ENCODE data around the gene CNTLN.

The CNTLN gene

DNA sequence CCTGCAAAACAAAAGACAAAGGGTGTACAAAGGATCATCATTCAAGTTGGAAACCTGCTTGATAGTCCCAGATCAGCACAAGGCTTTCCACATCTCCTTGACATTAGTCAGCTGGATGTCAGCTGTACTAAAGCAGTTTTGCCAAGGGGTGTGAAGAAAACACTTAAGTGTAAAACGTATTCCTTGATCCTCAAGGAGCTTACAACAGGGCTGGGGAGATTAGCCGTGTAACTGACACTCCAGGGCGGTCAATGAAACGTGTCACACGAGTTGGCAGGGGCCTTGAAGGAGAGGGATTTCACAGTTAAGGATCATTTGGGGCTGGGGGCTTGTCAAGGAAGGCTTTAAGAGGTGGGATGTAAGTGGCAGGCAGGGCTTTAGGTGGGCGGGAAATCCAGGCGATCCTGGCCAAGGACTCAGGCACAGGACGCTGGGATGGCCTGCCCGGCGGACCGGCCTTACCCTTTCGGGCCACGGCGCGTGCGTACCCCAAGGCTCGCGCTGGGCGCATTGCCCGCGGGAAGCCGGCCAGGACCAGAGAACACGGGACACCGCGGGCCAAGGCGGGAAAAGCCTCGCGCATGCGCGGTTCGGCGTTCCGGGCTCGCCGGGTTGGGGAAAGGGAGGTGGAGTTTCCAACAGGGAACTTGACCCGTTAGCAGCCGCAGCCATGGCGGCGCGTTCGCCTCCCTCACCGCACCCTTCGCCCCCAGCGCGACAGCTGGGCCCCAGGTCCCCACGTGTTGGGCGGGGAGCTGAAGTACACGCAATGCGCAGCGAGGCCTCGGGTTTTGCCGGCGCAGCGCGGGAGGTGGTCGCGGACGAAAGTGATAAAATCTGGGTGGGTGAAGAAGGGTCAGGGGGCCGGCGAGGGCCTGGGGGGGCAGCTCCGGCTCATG is at the start of gene CNTLN:
Gene CNTLN, plus strand, starts transcription at position 645 of the 899 bp plus-strand sequence. Its CDS starts 26 bp downstream, at position 671.
- peak within 1 kb of the TSS; percentile 95 for H3K27ac ChIP-seq
- TF ChIP-seq CTCF (conservative IDR thresholded peaks at IDR 0.05) (no peak), ZFX (IDR thresholded peaks at IDR 0.05) (peak; percentile 56)

DNA sequence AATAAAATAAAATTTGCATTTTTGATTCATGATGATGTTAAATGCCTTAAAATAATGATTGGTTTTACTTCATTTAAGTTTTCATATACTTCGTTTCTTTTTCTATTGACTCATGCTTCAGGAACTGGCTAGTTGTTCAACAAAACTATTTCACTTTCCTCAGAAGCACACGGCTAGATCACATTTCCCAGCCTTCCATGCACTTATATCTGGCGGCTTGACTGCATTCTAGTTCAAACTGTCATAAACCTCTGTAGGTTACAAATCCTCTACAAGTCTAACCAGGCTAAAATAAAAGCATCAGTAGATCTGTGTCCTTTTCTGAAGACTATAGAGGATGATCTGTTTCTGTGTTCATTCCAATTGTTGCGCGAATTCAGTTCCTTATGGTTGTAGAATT is 46.3 kb upstream of the CNTLN start:
- H3K27ac ChIP-seq, result no peak overlapping the region
- no peak for TF ChIP-seq CTCF (conservative IDR thresholded peaks at IDR 0.05)
- no peak for TF ChIP-seq ZFX (IDR thresholded peaks at IDR 0.05)

GRCh38 chr9:17090041-17090440 is 44.8 kb upstream of the CNTLN start:
- no peak for TF ChIP-seq ZFX (IDR thresholded peaks at IDR 0.05)
- no peak for TF ChIP-seq CTCF (conservative IDR thresholded peaks at IDR 0.05)
- no peak overlapping the region for H3K27ac ChIP-seq

GRCh38 chr9:17116400-17116837 is 18.4 kb upstream of the CNTLN start:
- TF ChIP-seq CTCF (conservative IDR thresholded peaks at IDR 0.05) (peak; percentile 76), ZFX (IDR thresholded peaks at IDR 0.05) (no peak)
- H3K27ac ChIP-seq, result no peak overlapping the region

DNA sequence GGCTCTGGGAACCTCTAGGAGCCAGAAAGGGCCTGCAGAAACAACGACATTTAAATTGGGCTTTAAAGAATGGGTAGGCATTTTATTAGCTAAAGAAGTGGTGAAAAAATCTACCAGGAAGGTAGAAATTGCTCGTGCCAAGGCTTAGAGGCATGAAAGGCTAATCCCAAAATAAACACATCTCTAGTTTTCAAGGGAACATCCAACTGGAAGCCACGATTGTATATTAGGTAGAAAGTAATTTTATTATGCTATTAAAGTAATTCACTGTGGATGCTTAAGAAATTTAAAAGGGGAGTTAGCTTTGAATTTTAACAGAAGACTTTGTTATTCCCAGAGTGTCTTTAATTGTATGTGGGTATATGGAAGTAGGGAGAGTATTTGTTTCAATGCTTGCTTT is 17.5 kb upstream of the CNTLN start:
- TF ChIP-seq ZFX (IDR thresholded peaks at IDR 0.05) (no peak), CTCF (conservative IDR thresholded peaks at IDR 0.05) (no peak)
- H3K27ac ChIP-seq, result no peak overlapping the region

GRCh38 chr9:17120203-17120602 is 14.6 kb upstream of the CNTLN start:
- no peak for TF ChIP-seq ZFX (IDR thresholded peaks at IDR 0.05)
- no peak for TF ChIP-seq CTCF (conservative IDR thresholded peaks at IDR 0.05)
- H3K27ac ChIP-seq, result no peak overlapping the region

- TF ChIP-seq CTCF (conservative IDR thresholded peaks at IDR 0.05) (no peak), ZFX (IDR thresholded peaks at IDR 0.05) (no peak)
Observed at GRCh38 chr9:17121264-17121663, 13.6 kb upstream of the CNTLN start.

More at GRCh38 chr9:17121264-17121663, 13.6 kb upstream of the CNTLN start:
- H3K27ac ChIP-seq, result no peak overlapping the region

Data from C4-2B (cell line).